ENCODE measurements around the gene RECQL5. TPM values are rescaled to one million over a fixed set of nuclear protein-coding genes. Genes with fewer than 3 reads are reported as not detected.

The RECQL5 gene
- total RNA-seq, 1 experiment from 2014 or later: 16.8 TPM

DNA sequence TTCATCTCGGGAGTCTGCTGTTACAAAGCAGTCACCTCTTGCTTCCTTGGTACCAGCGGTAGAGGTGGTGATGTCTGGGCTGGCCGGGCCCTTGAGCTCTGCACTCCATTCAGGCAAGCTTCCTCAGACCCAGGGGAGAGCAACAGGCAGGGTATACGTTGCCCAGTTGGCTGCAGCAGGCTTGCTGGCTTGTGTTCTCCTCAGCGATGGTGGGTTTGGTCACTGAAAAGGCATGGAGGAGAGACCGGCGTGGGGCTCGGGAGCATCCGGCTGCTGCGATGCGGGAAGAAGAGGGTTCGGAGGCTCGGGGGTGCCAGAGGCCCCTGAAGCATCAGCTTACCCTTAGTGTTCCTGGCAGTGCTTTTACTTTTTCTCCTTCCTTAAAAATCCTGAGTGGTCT, 26.0 kb upstream of the RECQL5 start:
- H3K9me3 ChIP-seq: no peaks in the 10 kb centered on the region
- DNase-seq: no peak
- H3K27me3 ChIP-seq: no peaks in the 10 kb centered on the region
- H3K4me3 ChIP-seq: no peak overlapping the region
- H3K36me3 ChIP-seq: peaks cover 56% of the 10 kb centered on the region

GRCh38 chr17:75691801-75692626, 25.1 kb upstream of the RECQL5 start:
- no peaks in the 10 kb centered on the region for H3K9me3 ChIP-seq
- H3K36me3 ChIP-seq: peaks cover 51% of the 10 kb centered on the region
- H3K4me3 ChIP-seq: no peak overlapping the region
- no peaks in the 10 kb centered on the region for H3K27me3 ChIP-seq
- no peak for DNase-seq

GRCh38 chr17:75691371-75691791, 24.4 kb upstream of the RECQL5 start:
- Histone ChIP-seq H3K36me3 (peaks cover 51% of the 10 kb centered on the region), H3K27me3 (no peaks in the 10 kb centered on the region), H3K4me3 (no peak overlapping the region), H3K9me3 (no peaks in the 10 kb centered on the region)
- no peak for DNase-seq

- Histone ChIP-seq H3K36me3 (peaks cover 59% of the 10 kb centered on the region), H3K4me3 (no peak overlapping the region), H3K9me3 (no peaks in the 10 kb centered on the region), H3K27me3 (no peaks in the 10 kb centered on the region)
- no peak for DNase-seq
Observed at GRCh38 chr17:75689441-75689873, 22.5 kb upstream of the RECQL5 start.

- no peaks in the 10 kb centered on the region for H3K27me3 ChIP-seq
- no peak overlapping the region for H3K4me3 ChIP-seq
- H3K9me3 ChIP-seq: no peaks in the 10 kb centered on the region
- peaks cover 54% of the 10 kb centered on the region for H3K36me3 ChIP-seq
- DNase-seq: no peak
Observed at GRCh38 chr17:75688209-75688825, 21.4 kb upstream of the RECQL5 start.

DNA sequence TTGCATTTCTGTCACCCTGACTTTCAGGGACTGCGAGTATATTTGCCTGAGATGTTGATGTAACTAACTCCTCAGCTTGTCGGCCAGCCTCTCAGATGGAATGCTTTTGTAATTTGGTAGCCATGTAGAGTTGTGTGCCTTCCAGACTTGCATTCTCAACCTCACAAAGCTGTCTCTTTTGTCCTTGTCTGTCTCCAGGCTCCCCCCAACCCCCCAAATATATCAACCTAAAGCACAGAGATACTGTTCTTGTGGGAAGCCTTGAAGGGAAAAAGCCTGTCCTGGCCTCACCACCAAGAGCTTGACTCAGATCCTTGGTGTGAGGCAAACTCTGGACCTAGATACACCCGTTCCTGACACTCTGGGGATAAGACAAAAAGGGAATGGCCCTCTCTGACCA, 18.5 kb upstream of the RECQL5 start:
- Histone ChIP-seq H3K36me3 (peaks cover 47% of the 10 kb centered on the region), H3K27me3 (no peaks in the 10 kb centered on the region), H3K9me3 (no peaks in the 10 kb centered on the region), H3K4me3 (no peak overlapping the region)
- no peak for DNase-seq

GRCh38 chr17:75684924-75685323, 18.0 kb upstream of the RECQL5 start:
- no peak overlapping the region for H3K4me3 ChIP-seq
- no peak for DNase-seq
- H3K9me3 ChIP-seq: no peaks in the 10 kb centered on the region
- no peaks in the 10 kb centered on the region for H3K27me3 ChIP-seq
- peaks cover 46% of the 10 kb centered on the region for H3K36me3 ChIP-seq

GRCh38 chr17:75684249-75684648, 17.3 kb upstream of the RECQL5 start:
- no peaks in the 10 kb centered on the region for H3K9me3 ChIP-seq
- no peaks in the 10 kb centered on the region for H3K27me3 ChIP-seq
- peaks cover 51% of the 10 kb centered on the region for H3K36me3 ChIP-seq
- no peak overlapping the region for H3K4me3 ChIP-seq
- DNase-seq: no peak

DNA sequence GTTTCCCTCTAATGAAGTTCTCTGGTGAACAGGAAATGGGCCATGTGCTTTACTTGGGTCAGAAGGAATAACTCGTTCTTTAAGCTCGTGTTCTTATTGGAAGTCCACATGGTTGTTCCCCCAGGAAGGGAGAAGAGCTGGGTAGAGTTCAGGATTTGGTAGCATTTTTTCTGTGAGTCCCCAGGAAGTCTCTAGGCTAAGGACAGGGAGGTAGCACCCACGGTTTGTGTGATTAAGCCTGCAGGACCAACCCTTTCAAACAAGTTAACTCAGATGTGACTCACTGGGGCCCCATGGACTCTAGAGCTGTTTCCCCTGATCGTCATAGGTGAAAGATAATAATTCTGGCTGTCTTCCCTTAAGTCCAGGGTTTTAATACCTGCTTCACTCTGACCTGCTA, 16.6 kb upstream of the RECQL5 start:
- Histone ChIP-seq H3K9me3 (no peaks in the 10 kb centered on the region), H3K4me3 (no peak overlapping the region), H3K36me3 (peaks cover 52% of the 10 kb centered on the region), H3K27me3 (no peaks in the 10 kb centered on the region)
- DNase-seq: peak; percentile 38

DNA sequence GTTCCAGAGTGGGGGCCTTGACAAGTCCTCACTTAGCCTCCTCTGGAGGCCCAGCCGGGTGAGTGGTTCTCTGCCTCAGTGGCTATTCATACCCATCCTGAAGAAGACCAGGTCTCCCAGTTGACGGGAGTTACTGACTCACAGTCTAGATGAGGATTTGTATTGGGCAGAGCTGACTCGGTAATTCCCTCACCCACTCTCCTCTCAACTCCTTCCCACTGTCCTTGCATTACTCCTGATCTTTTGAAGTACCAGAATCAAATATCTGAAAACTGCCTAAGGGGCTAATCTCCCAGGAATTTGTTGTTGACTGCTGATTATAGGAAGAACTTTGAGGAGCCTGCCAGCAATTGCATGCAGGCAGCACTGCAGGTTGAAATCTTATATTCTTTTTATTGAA, 14.3 kb upstream of the RECQL5 start:
- no peaks in the 10 kb centered on the region for H3K9me3 ChIP-seq
- H3K4me3 ChIP-seq: no peak overlapping the region
- DNase-seq: no peak
- H3K36me3 ChIP-seq: peaks cover 57% of the 10 kb centered on the region
- H3K27me3 ChIP-seq: no peaks in the 10 kb centered on the region

- H3K27me3 ChIP-seq: no peaks in the 10 kb centered on the region
- no peak overlapping the region for H3K4me3 ChIP-seq
- peaks cover 58% of the 10 kb centered on the region for H3K36me3 ChIP-seq
Observed at GRCh38 chr17:75680431-75680830, 13.5 kb upstream of the RECQL5 start.

GRCh38 chr17:75679706-75680211, 12.8 kb upstream of the RECQL5 start:
- no peak for DNase-seq
- Histone ChIP-seq H3K36me3 (peaks cover 57% of the 10 kb centered on the region), H3K27me3 (no peaks in the 10 kb centered on the region), H3K4me3 (no peak overlapping the region), H3K9me3 (no peaks in the 10 kb centered on the region)

More at GRCh38 chr17:75680431-75680830, 13.5 kb upstream of the RECQL5 start:
- no peak for DNase-seq
- H3K9me3 ChIP-seq: no peaks in the 10 kb centered on the region

- no peak overlapping the region for H3K4me3 ChIP-seq
- no peak for DNase-seq
- peaks cover 61% of the 10 kb centered on the region for H3K36me3 ChIP-seq
- no peaks in the 10 kb centered on the region for H3K9me3 ChIP-seq
- no peaks in the 10 kb centered on the region for H3K27me3 ChIP-seq
Observed at GRCh38 chr17:75676461-75676860, 9.5 kb upstream of the RECQL5 start.

DNA sequence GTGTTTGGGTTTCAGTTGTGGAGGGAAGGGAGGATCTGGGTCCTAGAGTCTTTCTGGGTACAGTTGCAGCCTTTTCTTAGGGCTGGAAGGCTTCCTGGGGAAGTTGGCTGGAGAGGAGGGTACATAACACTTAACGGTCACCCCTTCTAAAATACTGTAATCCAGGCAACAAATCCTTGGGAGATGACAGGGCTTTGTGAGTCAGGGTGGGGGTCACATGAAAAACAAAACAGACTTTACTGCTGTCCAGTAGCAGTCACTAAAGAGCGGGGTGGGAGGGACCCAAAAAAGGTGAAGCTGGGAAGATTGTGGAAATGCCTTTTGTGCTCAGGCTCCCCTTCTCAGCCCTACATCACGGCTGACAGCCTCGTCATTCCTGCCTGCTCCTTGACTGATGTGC, 6.5 kb upstream of the RECQL5 start:
- Histone ChIP-seq H3K9me3 (no peaks in the 10 kb centered on the region), H3K4me3 (no peak overlapping the region), H3K27me3 (no peaks in the 10 kb centered on the region), H3K36me3 (peaks cover 71% of the 10 kb centered on the region)
- no peak for DNase-seq

- H3K36me3 ChIP-seq: peaks cover 68% of the 10 kb centered on the region
Observed at GRCh38 chr17:75672011-75672410, 5.1 kb upstream of the RECQL5 start.

GRCh38 chr17:75670868-75671267, 3.9 kb upstream of the RECQL5 start:
- Histone ChIP-seq H3K9me3 (no peaks in the 10 kb centered on the region), H3K27me3 (no peaks in the 10 kb centered on the region), H3K36me3 (peaks cover 59% of the 10 kb centered on the region), H3K4me3 (no peak overlapping the region)
- DNase-seq: no peak

More at GRCh38 chr17:75672011-75672410, 5.1 kb upstream of the RECQL5 start:
- no peak for DNase-seq
- Histone ChIP-seq H3K9me3 (no peaks in the 10 kb centered on the region), H3K4me3 (no peak overlapping the region), H3K27me3 (no peaks in the 10 kb centered on the region)

DNA sequence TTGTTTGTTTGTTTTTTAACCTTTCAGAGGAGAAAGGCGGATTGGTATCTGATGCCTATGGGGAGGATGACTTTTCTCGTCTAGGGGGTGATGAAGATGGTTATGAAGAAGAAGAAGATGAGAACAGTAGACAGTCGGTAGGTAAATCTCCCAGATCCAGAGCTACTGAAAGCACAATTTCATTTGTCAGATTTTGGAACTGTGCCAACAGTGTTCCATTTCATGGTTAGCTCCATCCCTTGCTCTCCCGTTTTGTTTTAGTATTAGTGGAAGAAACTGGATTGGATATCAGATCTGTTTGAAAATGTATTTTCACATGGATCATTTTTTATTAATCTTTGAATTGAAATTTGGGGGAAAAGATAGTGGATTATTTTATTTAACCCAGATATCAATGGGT, 1.5 kb upstream of the RECQL5 start:
- Histone ChIP-seq H3K36me3 (peaks cover 55% of the 10 kb centered on the region), H3K9me3 (no peaks in the 10 kb centered on the region), H3K27me3 (no peaks in the 10 kb centered on the region), H3K4me3 (peak overlapping the region; percentile 98)
- no peak for DNase-seq

DNA sequence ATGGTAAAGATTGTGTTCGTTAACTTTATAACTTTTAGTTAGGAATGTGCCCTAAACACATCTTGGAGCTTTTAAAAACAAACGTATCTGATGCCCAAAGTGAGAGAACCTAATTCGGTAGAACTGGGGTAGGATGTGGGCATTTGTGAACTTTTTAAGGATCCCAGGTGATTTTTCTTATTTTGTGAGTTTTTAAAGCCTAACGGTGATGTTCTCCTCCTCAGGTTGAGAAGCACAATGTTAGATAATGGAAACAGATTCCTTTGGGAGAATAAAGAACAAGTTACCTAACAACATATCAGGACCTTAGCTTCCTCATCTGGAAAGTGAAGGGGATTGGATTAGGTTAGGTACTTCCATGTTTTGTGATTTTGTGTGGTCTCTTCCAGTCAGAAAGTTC, 871 bp upstream of the RECQL5 start:
- no peaks in the 10 kb centered on the region for H3K27me3 ChIP-seq
- peak overlapping the region; percentile 98 for H3K4me3 ChIP-seq
- H3K9me3 ChIP-seq: no peaks in the 10 kb centered on the region
- no peak for DNase-seq
- peaks cover 54% of the 10 kb centered on the region for H3K36me3 ChIP-seq

Data from MG63 (cell line).